Right ventricle myocardium superior (tissue), 1 donor: ENCODE measurements around the gene FAT1. TPM values are rescaled to one million over a fixed set of nuclear protein-coding genes. Genes with fewer than 3 reads are reported as not detected.

Experiments
- ATAC-seq: fragments of 200-7000 bp; cut with Tn5 transposase; one replicate; pipeline ENCODE4 v1.9.1; 2020; ENCODE audit warnings: mild to moderate bottlenecking; ENCODE audit not compliant: poor library complexity
- DNase-seq: peaks from one replicate; pipeline ENCODE4 v3.0.0-alpha.2; 2020
- intact Hi-C: fragments of 100-400 bp; cut with DNase I; formaldehyde crosslinking; loops from one replicate; pipeline ENCODE4 v1.11.2; 2022
- total RNA-seq: library from RNA; stranded (reverse); fragmentation: NEBNext Ultra II Directional; extraction: Animal tissue kit (Norgen Biotek cat#: 25700); gene quantifications from one replicate; pipeline ENCODE4 v1.2.1, GENCODE V29; 2021
- donor health status: DM: no; HTN: yes; CAD: no; lungs with severe emphysema.

The FAT1 gene
- total RNA-seq, 1 donor from 2014 or later = 48.0 TPM

DNA sequence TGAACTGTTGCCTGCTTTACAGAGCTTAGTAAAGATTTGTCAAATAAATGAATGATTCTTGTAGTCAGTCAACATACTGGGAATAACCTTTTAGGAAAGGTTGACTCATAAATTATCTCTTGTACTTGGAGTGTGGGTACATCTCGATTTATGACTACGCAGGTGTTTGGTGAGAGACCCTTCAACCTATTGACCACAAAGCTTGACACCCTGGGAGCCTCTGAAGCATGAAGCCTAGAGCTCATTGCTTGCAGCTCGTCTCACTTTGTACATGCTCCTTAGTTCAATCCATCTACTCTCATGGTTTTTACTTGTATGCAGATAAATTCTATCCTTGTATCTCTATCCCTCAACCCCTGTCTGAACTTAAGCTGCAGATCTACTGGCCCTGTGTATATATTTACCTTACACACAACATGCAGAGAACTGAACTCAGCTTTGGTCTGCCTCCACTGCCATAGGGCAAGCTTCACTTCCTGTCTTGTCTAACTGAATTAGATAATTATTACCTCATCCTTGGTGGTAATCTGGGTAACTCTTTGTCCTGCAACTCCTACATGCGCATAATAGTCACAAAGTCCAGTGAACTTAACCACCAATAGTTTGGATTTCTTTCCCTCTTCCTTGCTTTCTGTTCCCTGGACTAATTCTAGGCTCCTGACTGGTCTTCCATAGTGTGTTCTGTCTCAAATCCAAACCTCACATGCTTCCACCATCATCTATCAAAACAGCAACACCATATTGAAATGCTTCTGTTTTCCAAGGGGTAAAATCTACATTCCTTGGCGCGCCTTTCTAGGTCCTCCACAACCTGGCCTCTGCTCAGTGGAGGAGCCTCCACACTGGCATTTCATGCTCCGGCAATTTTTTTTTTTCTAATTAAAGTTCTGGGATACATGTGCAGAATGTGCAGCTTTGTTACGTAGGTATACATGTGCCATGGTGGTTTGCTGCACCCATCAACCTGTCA is 32.2 kb upstream of the FAT1 start:
- intact Hi-C loops = no loop called here
- no peak for ATAC-seq
- DNase-seq = no peak

DNA sequence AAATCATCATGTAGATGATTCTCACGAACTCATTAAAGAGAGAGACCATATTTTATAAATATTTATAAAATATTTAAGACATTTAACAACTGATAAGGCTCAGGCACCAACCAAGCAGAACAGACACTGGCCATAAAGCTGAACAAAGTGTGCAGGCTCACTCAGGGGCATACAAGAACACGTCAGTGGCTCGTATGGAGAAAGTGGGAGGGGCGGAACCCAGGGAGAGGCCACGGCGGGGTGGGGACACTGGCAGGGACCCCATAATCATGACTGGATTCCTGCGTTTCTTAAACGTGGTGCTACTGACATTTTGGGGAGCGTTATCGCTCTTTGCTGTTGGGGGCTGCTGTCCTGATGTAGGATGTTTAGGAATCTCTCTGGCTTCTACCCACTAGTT is 31.3 kb upstream of the FAT1 start:
- DNase-seq (no peak), ATAC-seq (no peak)
- intact Hi-C loops = no loop called here

DNA sequence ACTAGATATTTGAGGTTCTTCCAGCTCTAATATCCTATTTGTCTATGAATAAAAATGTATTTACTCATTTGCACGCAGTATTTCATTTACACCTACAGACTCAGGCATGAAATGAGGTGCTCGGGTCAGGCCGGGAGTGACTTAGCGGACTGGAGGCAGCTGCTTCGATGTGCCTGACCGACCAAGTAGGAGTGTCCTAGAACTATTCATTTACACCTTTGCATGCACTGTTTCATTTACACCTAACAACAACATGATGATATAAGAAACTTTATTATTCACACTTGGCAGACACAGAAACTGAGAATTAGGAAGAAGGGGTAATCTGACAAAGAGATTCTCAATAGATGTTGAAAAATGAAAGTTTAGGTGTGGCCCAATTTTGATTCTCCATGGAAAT is 28.7 kb upstream of the FAT1 start:
- no peak for ATAC-seq
- no peak for DNase-seq
- intact Hi-C loops = no loop called here

DNA sequence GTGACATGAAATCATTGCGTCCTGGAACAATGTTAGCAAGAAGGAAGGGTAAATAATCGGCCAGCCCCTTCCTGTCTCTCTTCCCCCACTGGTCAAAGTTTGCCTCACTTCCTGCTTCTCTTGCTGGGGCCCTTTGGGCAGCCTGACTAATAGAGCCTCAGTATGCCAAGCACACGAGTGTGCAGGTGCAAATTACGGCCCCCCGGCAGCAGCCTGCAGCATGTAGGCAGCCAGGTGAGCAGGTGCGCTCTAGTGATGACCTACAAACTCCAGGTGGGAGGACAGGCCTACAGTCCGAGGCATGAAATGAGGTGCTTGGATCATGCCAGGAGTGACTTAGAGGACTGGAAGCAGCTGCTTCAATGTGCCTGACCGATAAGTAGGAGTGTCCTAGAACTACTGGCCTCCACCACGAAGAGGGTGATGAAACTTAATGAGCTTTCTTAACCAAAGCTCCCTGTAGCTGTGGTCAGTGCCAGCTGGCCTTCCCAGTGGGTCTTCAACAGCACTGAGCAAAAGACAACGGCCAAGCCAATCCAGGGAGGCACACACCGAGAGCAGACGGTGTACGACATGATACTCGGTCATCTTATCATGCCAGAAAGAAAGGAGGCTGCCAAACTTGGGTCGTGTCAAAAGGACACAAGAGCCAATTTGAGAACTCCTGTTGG is 26.1 kb upstream of the FAT1 start:
- no peak for ATAC-seq
- no peak for DNase-seq
- intact Hi-C loops = no loop called here

DNA sequence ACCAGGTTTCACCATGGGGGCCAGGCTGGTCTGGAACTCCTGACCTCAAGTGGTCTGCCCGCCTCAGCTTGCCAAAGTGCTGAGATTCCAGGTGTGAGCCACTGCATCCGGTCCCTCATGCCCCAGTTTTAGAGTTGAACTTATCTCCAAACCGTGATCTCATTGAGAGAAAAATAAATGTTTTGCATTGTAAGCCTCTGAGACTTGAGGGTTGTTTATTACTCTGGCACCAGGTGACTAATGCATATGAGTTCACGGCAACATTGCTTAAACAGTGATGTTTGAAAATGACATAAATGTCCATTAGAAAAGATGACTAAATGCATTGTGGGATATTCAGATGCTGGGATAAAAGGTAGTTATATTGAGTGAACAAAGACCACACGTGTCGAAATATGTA is 22.9 kb upstream of the FAT1 start:
- ATAC-seq (no peak), DNase-seq (no peak)
- intact Hi-C loops = no loop called here

DNA sequence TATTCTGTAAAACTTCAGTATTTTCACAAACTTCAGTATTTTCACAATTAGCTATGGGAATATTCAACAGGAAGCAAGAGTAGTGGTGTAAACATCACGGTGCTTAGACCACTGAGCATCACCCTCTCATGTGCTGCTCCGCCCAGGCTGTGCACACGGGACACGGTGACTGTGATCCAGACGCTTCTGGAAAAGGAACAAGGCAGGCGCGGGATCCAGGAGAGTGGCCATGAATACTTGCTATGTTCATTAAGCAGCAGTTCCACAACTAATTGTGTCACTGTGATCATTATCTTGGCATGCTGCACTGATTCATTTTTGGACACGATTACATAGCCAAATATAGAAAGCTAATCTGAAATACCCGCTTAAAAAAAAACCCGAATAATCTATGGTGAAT is 19.6 kb upstream of the FAT1 start:
- ATAC-seq (no peak), DNase-seq (no peak)
- intact Hi-C loops = no loop called here

DNA sequence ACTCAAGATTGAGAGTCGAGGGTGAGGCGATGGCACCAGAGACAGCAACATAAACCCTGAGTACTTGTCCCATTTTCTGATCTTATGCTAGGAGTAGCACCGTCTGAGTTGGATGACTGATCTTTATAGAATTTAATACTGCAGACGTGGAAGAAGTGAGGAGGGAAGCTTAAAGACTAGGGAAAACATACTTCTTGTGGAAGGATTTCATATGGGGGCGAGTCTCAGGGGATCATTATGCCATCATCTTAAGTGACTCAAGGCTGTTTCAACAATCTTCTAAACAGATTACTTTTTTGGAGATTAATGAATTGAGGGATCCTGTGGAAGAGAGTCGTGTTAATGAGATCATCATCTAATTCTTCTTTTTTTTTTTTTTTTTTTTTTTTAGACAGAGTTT is 17.2 kb upstream of the FAT1 start:
- no peak for ATAC-seq
- no peak for DNase-seq
- intact Hi-C loops = no loop called here

DNA sequence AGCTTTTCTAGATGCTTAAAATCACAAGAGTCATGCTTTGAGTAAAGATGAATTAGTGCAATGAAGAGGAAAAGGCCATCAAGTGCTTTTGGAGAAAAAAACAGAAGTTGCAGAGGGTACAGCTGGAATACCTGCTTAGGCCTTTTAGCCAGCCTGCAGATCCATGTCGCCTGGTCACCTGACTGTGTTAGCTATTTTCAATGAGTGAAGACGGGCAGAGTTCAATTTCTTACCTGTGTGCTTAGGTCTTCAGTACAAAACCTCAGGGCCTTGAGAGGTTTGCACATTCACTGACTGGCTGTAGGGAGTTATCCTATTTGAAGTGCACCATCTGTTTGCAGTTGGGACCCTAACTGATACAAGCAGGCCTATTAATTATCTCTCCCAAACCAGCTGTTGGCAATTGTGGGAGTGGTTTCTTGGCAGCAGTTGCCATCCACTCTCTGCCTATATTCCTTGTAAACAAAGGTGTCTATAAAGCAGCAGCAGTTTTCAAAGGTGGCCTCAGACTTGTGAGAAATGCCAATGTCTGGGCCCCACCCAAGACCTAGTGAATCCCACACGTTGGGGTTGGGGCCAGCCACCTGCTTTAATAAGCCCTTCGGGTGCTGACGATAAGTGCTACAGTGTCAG is 16.3 kb upstream of the FAT1 start:
- ATAC-seq = no peak
- DNase-seq = no peak
- intact Hi-C loops = no loop called here

DNA sequence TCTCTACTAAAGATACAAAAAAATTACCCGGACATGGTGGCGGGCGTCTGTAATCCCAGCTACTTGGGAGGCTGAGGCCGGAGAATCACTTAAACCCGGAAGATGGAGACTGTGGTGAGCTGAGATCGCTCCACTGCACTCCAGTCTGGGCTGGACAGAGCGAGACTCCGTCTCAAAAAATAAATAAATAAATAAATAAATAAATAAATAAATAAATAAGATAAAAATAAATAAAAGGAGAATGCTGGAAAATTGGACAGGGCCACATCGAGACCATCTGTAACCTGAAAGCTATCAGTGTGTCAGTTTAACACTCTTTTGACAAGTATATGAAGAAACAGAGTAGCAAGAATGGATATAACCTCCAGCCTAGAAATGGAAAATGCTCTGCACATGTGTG is 15.7 kb upstream of the FAT1 start:
- ATAC-seq = no peak
- no peak for DNase-seq
- intact Hi-C loops = no loop called here

DNA sequence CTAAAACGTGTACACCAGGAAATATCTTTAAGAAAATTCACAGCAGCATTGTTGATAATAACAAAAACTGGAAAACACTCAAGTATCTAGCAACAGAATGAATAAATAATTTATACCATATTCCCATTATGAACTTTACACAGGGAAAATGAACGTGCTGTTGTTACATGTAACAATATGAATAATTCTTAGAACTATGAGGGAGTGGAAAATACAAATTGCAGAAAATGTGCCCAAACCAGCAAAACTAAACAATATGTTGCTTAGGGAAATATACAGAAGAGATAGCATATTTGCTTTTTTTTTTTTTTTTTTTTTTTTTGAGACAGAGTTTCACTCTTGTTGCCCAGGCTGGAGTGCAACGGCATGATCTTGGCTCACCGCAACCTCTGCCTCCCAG is 14.8 kb upstream of the FAT1 start:
- DNase-seq = no peak
- ATAC-seq = no peak
- intact Hi-C loops = no loop called here

DNA sequence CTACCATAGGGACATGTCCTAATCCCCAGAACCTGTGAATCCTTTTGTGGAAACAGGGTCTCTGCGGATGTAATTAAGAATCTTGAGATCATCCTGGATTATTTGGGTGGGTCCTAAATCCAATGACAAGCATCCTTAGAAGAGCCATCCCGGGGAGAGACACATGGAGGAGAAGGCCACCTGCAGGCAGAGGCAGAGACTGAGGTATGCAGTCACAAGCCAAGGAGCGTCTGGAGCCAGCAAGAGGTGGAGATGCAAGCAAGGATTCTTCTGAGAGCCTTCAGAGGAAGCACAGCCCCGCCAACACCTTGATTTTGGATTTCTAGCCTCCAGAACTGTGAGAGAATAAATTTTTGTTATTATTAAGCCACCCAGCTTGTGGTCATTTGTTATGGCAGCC is 13.8 kb upstream of the FAT1 start:
- no peak for ATAC-seq
- DNase-seq = no peak
- intact Hi-C loops = no loop called here

DNA sequence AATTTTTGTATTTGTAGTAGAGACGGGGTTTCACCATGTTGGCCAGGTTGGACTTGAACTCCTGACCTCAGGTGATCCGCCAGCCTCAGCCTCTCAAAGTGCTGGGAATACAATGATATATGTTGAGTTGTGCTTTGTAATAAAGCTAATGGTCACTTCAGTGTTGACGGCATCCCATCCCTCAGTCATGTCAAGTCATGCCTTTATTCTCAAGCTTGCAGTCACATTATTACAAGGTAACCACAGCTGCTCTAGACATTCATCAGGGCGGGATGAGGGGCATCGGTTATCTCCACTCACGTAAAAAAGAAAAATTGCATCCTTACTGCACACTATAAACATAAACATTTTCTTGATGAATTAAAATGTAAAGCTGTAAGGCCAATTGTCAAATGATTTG is 12.8 kb upstream of the FAT1 start:
- DNase-seq (no peak), ATAC-seq (no peak)
- intact Hi-C loops = no loop called here

DNA sequence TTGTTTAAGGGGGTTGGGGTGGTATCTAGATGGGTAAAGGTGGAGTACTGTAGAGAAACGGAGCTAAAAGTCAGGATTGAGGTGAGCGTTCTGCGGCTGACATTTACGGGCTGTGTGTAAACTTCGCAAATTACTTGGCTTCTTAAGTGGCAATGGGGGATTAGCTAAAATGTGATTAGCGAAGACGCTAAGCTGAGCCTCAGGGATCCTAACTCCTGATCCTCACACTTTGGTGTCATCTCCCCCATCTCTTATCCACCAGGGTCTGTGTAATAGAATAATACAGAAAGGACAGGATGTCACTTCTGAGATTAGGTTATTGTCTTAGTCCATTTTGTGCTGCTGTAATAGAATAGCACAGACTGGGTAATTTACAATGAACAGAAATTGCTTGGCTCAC is 10.6 kb upstream of the FAT1 start:
- DNase-seq (no peak), ATAC-seq (no peak)
- intact Hi-C loops = no loop called here

DNA sequence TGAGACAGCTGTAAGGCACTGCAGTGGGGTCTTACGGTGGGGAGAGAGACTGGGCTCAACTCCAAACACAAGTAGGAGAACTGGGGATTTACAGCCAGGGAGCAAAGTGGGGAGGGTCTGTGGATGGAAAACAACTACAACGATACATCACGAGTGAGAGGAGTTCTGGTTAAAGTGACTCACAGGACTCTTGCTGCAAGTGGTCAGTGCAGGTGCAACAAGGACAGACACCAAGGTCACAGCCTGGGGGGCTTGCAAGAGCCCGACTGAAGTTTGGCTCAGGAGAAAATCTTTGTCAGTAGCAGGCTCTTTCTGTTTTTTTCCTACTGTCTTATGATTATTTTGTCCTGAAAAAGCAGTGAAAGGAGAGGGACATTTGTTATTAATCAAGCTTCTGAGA is 10.1 kb upstream of the FAT1 start:
- intact Hi-C loops = no loop called here
- DNase-seq (no peak), ATAC-seq (no peak)

DNA sequence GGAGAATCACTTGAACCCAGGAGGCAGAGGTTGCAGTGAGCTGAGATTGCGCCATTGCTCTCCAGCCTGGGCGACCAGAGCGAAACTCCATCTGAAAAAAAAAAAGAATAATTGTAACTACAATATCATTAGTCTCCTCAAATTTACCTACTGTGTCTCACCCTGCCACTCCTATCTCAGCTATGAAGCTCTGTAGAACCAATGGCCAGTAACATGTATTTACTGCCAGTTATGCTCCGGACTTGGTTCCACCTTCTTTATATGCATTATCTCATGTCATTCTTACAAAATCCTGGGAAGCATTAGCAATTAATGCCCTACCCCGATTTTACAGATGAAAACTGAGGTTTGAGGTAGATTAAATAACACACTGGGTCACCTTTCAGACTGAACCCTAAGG is 7.0 kb upstream of the FAT1 start:
- ATAC-seq (no peak), DNase-seq (no peak)
- intact Hi-C loops = no loop called here

DNA sequence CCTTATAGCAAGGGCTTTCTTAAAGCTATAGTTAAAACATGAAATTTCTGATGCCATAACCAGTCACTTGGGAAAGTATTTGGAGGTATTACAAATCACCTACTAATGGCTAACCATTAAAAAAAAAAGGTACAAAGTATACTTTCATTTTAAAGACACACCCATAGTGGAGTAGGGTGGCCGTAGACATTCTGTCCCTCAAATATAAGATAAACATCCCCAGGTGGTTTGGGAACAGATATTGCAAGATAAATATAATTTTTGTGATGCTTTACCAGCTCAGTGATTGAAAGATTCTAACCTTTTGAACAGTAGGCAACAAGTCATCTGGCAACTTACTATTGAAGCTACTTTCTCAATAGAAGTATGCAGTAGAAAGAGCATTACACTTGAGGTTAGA is 6.2 kb upstream of the FAT1 start:
- intact Hi-C loops = loop anchor here (5.0 kb wide), 2 partner anchors 58 to 447 kb away; no protein-coding TSS in a partner anchor
- ATAC-seq (no peak), DNase-seq (no peak)

DNA sequence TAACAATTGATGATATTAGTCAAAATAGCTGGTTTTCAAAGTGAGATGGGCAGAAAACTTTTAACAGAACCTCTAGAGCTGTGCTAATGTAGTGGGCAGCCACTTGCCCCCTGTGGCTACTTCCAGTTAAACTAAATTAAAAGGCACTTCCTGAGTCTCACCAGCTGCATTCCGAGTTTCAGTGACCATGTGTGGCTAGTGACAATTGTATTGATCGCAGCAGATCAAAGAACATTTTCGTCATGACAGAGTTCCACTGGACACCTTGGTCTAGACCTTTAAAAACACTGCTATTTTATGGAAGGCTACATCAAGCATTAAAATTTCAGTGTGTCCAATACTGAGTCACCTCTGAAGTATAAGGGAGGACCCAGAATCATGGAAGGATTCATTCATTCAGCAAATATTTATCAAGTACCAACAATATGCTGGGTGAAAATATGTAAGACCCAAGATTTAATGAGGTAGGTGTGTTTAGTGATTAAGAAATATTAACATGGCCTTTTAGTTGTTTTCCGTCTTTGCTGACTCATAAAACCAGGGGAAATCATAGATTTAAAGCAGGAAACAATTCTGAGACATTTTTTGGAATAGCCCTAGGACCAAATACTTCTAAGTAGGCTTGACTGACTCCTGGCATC is 5.1 kb upstream of the FAT1 start:
- DNase-seq (no peak), ATAC-seq (no peak)
- intact Hi-C loops = loop anchor here (5.0 kb wide), 2 partner anchors 56 to 449 kb away; no protein-coding TSS in a partner anchor

DNA sequence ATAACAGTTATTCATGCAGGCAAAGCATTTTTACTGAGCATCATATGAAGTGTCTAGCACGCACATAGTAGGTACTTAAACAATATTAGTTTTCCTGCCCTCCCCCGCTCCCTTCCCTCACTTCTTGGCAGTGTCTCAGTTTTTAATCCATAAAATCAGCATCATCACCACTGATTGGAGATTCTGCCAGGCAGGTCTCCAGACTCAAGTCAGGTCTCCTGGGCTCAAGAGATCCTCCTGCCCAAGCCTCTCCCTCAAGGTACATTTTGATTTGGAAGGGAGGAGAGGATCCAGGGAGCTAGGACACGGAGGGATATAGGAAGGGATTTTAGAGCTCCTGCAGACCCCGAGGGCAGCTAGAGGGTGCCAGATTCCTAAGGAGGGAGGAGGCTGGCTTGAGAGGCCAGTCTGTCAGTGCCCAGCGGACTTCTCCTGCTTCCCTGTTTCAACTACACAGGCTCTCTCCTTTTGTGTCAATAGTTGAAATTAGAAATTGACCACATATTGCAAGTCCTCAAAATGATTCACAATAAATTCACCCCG is 4.4 kb upstream of the FAT1 start:
- ATAC-seq = no peak

More for the DNA sequence above, 4.4 kb upstream of the FAT1 start:
- no peak for DNase-seq
- intact Hi-C loops = loop anchor here (5.0 kb wide), 2 partner anchors 56 to 449 kb away; no protein-coding TSS in a partner anchor
